SK-N-MC (cell line): ENCODE measurements around the gene MMGT1.

Experiments
- EZH2 ChIP-seq: fragments of 200-600 bp; sonication (generic); IDR thresholded peaks from one replicate; pipeline ENCODE4 v1.6.1; 2017; ENCODE audit warnings: antibody characterized with exemption
- POLR2AphosphoS5 ChIP-seq: IDR thresholded peaks from 2 replicates; pipeline ENCODE4 v1.6.1; 2012; ENCODE audit warnings: mild to moderate bottlenecking, low read depth, low read length, borderline replicate concordance

- TF ChIP-seq EZH2 (no peak), POLR2AphosphoS5 (no peak)
Measured at GRCh38 chrX:135931644-135932487, 41.9 kb downstream of the MMGT1 start.
